HG03175 (cell line): ENCODE measurements around the gene FAM200A.
A peak's percentile ranks its signal among the peaks of the same experiment; 100 is the strongest.
"Not testable (repeated sequence)": the region's sequence is repeated elsewhere in the genome, so short reads cannot be mapped to it uniquely, and the experiment has no call there.

ENCODE experiments used
- ATAC-seq: cut with Tn5 transposase; IDR thresholded peaks from one replicate; pipeline ENCODE4 v1.9.1; 2021; ENCODE audit warnings: mild to moderate bottlenecking, moderate library complexity; ENCODE audit not compliant: unreplicated experiment

FAM200A gene

GRCh38 chr7:99559175-99559915 lies 7.4 kb upstream of the FAM200A start:
- ATAC-seq, result no peak

GRCh38 chr7:99558306-99559174 lies 6.6 kb upstream of the FAM200A start, which contains the start of gene ZNF655:
TSS of gene ZNF655 (plus strand) at chr7:99558642. CDS start at chr7:99560560, 1,918 bp downstream.
- ATAC-seq, result peak; percentile 77

- peak; percentile 55 for ATAC-seq
Measured at GRCh38 chr7:99557940-99558305, 6.0 kb upstream of the FAM200A start.

GRCh38 chr7:99557196-99557607 lies 5.3 kb upstream of the FAM200A start:
- no peak for ATAC-seq

- ATAC-seq, result no peak
Measured at GRCh38 chr7:99554939-99555338, 3.0 kb upstream of the FAM200A start.

- ATAC-seq, result no peak
Measured at GRCh38 chr7:99553039-99553438, 1.1 kb upstream of the FAM200A start.

GRCh38 chr7:99551334-99551733 lies 580 bp downstream of the FAM200A start:
- ATAC-seq, result peak; percentile 11

GRCh38 chr7:99549545-99549944 lies 2.4 kb downstream of the FAM200A start:
- not testable (repeated sequence) for ATAC-seq

GRCh38 chr7:99545308-99545707 lies 6.6 kb downstream of the FAM200A start:
- not testable (repeated sequence) for ATAC-seq

- ATAC-seq, result no peak
Measured at GRCh38 chr7:99543916-99544315, 8.0 kb downstream of the FAM200A start.

GRCh38 chr7:99543081-99543671 lies 8.7 kb downstream of the FAM200A start:
- ATAC-seq, result no peak

- no peak for ATAC-seq
Measured at GRCh38 chr7:99541212-99541611, 10.7 kb downstream of the FAM200A start.

GRCh38 chr7:99540542-99540941 lies 11.4 kb downstream of the FAM200A start:
- ATAC-seq, result no peak

- no peak for ATAC-seq
Measured at GRCh38 chr7:99539213-99539811, 12.6 kb downstream of the FAM200A start.

GRCh38 chr7:99535667-99536066 lies 16.2 kb downstream of the FAM200A start:
- ATAC-seq, result no peak

- ATAC-seq, result no peak
Measured at GRCh38 chr7:99531354-99531765, 20.6 kb downstream of the FAM200A start.

- no peak for ATAC-seq
Measured at GRCh38 chr7:99525713-99526440, 26.0 kb downstream of the FAM200A start.

GRCh38 chr7:99521399-99521798 lies 30.5 kb downstream of the FAM200A start:
- ATAC-seq, result no peak

- no peak for ATAC-seq
Measured at GRCh38 chr7:99514050-99514449, 37.9 kb downstream of the FAM200A start.

GRCh38 chr7:99505324-99505662 lies 46.6 kb downstream of the FAM200A start:
- ATAC-seq, result peak; percentile 0
